K562 (cell line): Measurements from ENCODE around the gene STX3. TPM values are rescaled to one million over a fixed set of nuclear protein-coding genes. Genes with fewer than 3 reads are reported as not detected.
A peak's percentile ranks its signal among the peaks of the same experiment; 100 is the strongest.

Experiments used
- ARID3B ChIP-seq: fragments of 250-450 bp; sonication (Bioruptor Pico); IDR thresholded peaks from 2 replicates; pipeline ENCODE4 v1.4.0; 2020; ENCODE audit warnings: borderline replicate concordance
- CBFA2T2 ChIP-seq: fragments of 450-650 bp; conservative IDR thresholded peaks from 2 replicates; pipeline ENCODE4 v1.6.1; 2017; ENCODE audit warnings: mild to moderate bottlenecking
- CBFA2T3 ChIP-seq: fragments of 450-650 bp; IDR thresholded peaks from 2 replicates; pipeline ENCODE4 v1.6.1; 2017
- ESRRA ChIP-seq: fragments of 450-650 bp; IDR thresholded peaks from 2 replicates; pipeline ENCODE4 v1.6.1; 2014; ENCODE audit warnings: low read depth, mild to moderate bottlenecking, moderate library complexity, borderline replicate concordance
- ESRRB ChIP-seq: fragments of 250-450 bp; sonication (Bioruptor Pico); IDR thresholded peaks from 2 replicates; pipeline ENCODE4 v1.5.0; 2020; ENCODE audit warnings: mild to moderate bottlenecking, moderate library complexity, borderline replicate concordance
- HSF4 ChIP-seq: fragments of 250-450 bp; sonication (Bioruptor Pico); IDR thresholded peaks from 2 replicates; pipeline ENCODE4 v2.1.2; 2022; ENCODE audit warnings: mild to moderate bottlenecking, moderate library complexity, borderline replicate concordance
- NCOR1 ChIP-seq: fragments of 450-650 bp; IDR thresholded peaks from 2 replicates; pipeline ENCODE4 v1.6.1; 2016; ENCODE audit warnings: mild to moderate bottlenecking, moderate library complexity
- POLR2H ChIP-seq: IDR thresholded peaks from 2 replicates; pipeline ENCODE4 v1.6.1; 2016; ENCODE audit warnings: missing genetic modification characterization, low read depth, mild to moderate bottlenecking, control low read depth, missing compliant biosample characterization, moderate library complexity
- REST ChIP-seq, 2 experiments: fragments of 450-650 bp; formaldehyde crosslinking in 1 of 2; IDR thresholded peaks; 2 replicates each; pipeline versions ENCODE4 v1.4.0 to v1.6.1; 2014 to 2020; ENCODE audit warnings: mild to moderate bottlenecking in 2 of 2, borderline replicate concordance in 1 of 2, low read depth in 1 of 2
- TAL1 ChIP-seq: fragments of 450-650 bp; IDR thresholded peaks from 2 replicates; pipeline ENCODE4 v1.6.1; 2016; ENCODE audit warnings: mild to moderate bottlenecking
- TCF3 ChIP-seq: sonication (generic); formaldehyde crosslinking; IDR thresholded peaks from 2 replicates; pipeline ENCODE4 v1.4.0; 2020; ENCODE audit warnings: mild to moderate bottlenecking, missing genetic modification reagents
- USF2 ChIP-seq: sonication (generic); formaldehyde crosslinking; IDR thresholded peaks from 2 replicates; pipeline ENCODE4 v1.5.0; 2020; ENCODE audit warnings: missing genetic modification reagents
- WHSC1 ChIP-seq: IDR thresholded peaks from one replicate; pipeline ENCODE4 v1.6.1; 2012; ENCODE audit warnings: low read length, control low read depth, inconsistent platforms
- XRCC3 ChIP-seq: fragments of 450-650 bp; IDR thresholded peaks from 2 replicates; pipeline ENCODE4 v1.6.1; 2017; ENCODE audit warnings: mild to moderate bottlenecking, moderate library complexity
- ZBTB12 ChIP-seq: fragments of 250-450 bp; sonication (Bioruptor Pico); IDR thresholded peaks from 2 replicates; pipeline ENCODE4 v1.4.0; 2020
- ZBTB17 ChIP-seq: fragments of 450-650 bp; formaldehyde crosslinking; IDR thresholded peaks from 2 replicates; pipeline ENCODE4 v1.4.0; 2020; ENCODE audit warnings: mild to moderate bottlenecking
- ZEB2 ChIP-seq: fragments of 450-650 bp; IDR thresholded peaks from 2 replicates; pipeline ENCODE4 v1.6.1; 2016
- ZNF778 ChIP-seq: fragments of 450-650 bp; formaldehyde crosslinking; IDR thresholded peaks from 2 replicates; pipeline ENCODE4 v1.4.0; 2020; ENCODE audit warnings: mild to moderate bottlenecking, moderate library complexity
- polyA plus RNA-seq, 8 experiments: library from polyadenylated mRNA; depleted of rRNA in 4 of 8; stranded (reverse) in 5 of 8; unstranded in 3 of 8; fragments of >200 nt; fragmentation: Nextera tagmentation in 2 of 8; fragmentation: Illumina TruSeq in 1 of 8; extraction: Ambion mirVana in 2 of 8; extraction: Trizol in 1 of 8; gene quantifications; 2 replicates each; pipeline versions ENCODE4 v1.2.1 to v1.2.3, GENCODE V29; 2011 to 2014; ENCODE audit warnings: inconsistent platforms in 1 of 8, missing spikeins in 1 of 8
- total RNA-seq, 7 experiments: library from RNA; depleted of rRNA in 6 of 7; stranded (reverse); fragments of >200 nt in 6 of 7; fragmentation: Illumina TruSeq in 2 of 7; extraction: Trizol in 2 of 7; gene quantifications; 2 replicates each; pipeline versions ENCODE4 v1.2.1 to v1.2.3, GENCODE V29; 2011 to 2021; ENCODE audit warnings: low replicate concordance in 1 of 7

Gene STX3
- total and polyA plus RNA-seq, 9 of the 15 experiments (the other 6 are each of a cell fraction or from before 2014, with no cell fraction given), result 12.0 to 91.6 (median 48.7) TPM

- TF ChIP-seq USF2 (peak; percentile 45), XRCC3 (no peak), REST (IDR thresholded peaks at IDR 0.05; ENCODE audit: borderline replicate concordance) (peak; percentile 41), REST (CRISPR knock-in tag; IDR thresholded peaks at IDR 0.05; ENCODE audit: low read depth) (peak; percentile 70; the same call in 1 of the 2 replicates), ZBTB12 (no peak), NCOR1 (peak; percentile 41; the same call in 1 of the 2 replicates), CBFA2T2 (peak; percentile 54; the same call in 1 of the 2 replicates), TCF3 (CRISPR knock-in tag) (0 out of 2 replicates have a peak, but pooled peaks have one; percentile 32), ARID3B (CRISPR knock-in tag) (no peak), ZBTB17 (no peak), CBFA2T3 (peak; percentile 74), HSF4 (CRISPR knock-in tag) (no peak), WHSC1 (no peak), POLR2H (tag) (no peak), TAL1 (peak; percentile 34; the same call in 1 of the 2 replicates), ESRRA (peak; percentile 31; the same call in 1 of the 2 replicates), ZEB2 (0 out of 2 replicates have a peak, but pooled peaks have one; percentile 3), ZNF778 (CRISPR knock-in tag) (no peak), ESRRB (CRISPR knock-in tag) (no peak)
Observed at GRCh38 chr11:59767225-59767611, 12.0 kb downstream of the STX3 start (continued).
